ENCODE measurements around the gene FZD8. TPM values are rescaled to one million over a fixed set of nuclear protein-coding genes. Genes with fewer than 3 reads are reported as not detected.

Gene FZD8
- total RNA-seq, 1 experiment from 2014 or later: 13.8 TPM

GRCh38 chr10:35685402-35685801 lies 43.3 kb upstream of the FZD8 start:
- TF ChIP-seq CTCF (conservative IDR thresholded peaks at IDR 0.05): no peak
- Histone ChIP-seq H2BK20ac (ENCODE audit: low read depth, low read length, poor library complexity, severe bottlenecking) (no peak overlapping the region), H2AFZ (ENCODE audit: low read length) (no peak overlapping the region), H3K18ac (ENCODE audit: insufficient read length, low read depth, low read length) (no peak overlapping the region), H2BK12ac (ENCODE audit: insufficient read length, low read depth, low read length) (no peak overlapping the region), H4K5ac (ENCODE audit: insufficient read length, low read depth, low read length) (no peak overlapping the region), H3K27ac (ENCODE audit: insufficient read length, low read depth, low read length) (no peak overlapping the region), H3K4ac (ENCODE audit: low read depth, low read length) (no peak overlapping the region), H3K79me2 (ENCODE audit: insufficient read depth, low read length) (no peaks in the 10 kb centered on the region), H3K4me1 (ENCODE audit: insufficient read depth, low read length) (peaks cover 2% of the 10 kb centered on the region; the same call in 1 of the 2 replicates), H2BK5ac (ENCODE audit: insufficient read length, low read length) (no peak overlapping the region), H3K4me2 (ENCODE audit: insufficient read depth, insufficient read length, low read length) (no peak overlapping the region), H3K27me3 (ENCODE audit: insufficient read depth, low read length) (no peaks in the 10 kb centered on the region), H3K23me2 (ENCODE audit: insufficient read length, low read depth, low read length, poor library complexity, severe bottlenecking) (no peaks in the 10 kb centered on the region), H2AK5ac (ENCODE audit: insufficient read length, low read length) (no peak overlapping the region), H4K91ac (ENCODE audit: insufficient read length, low read depth, low read length) (no peak overlapping the region), H3T11ph (ENCODE audit: low read length) (no peak overlapping the region), H4K20me1 (ENCODE audit: control insufficient read depth, insufficient read depth, insufficient read length) (no peaks in the 10 kb centered on the region), H4K8ac (replicated peaks; ENCODE audit: insufficient read length, low read depth, low read length) (no peak overlapping the region), H2BK120ac (ENCODE audit: low read depth, low read length, poor library complexity, severe bottlenecking) (no peak overlapping the region), H3K23ac (ENCODE audit: insufficient read length, low read depth, low read length) (no peak overlapping the region), H2BK15ac (ENCODE audit: low read depth, low read length) (no peak overlapping the region), H3K56ac (ENCODE audit: insufficient read length, low read depth, low read length) (no peak overlapping the region), H3K14ac (ENCODE audit: insufficient read depth, low read length) (no peak overlapping the region), H3K9me3 (ENCODE audit: control insufficient read depth, low read depth, low read length) (no peaks in the 10 kb centered on the region), H3K79me1 (ENCODE audit: insufficient read depth, low read depth, low read length, poor library complexity, severe bottlenecking) (no peaks in the 10 kb centered on the region), H3K9ac (ENCODE audit: extremely low read depth, insufficient read length, low read length) (no peak overlapping the region)
- H3K4me3 Mint-ChIP-seq: no peak overlapping the region
- peaks cover 2% of the 10 kb centered on the region for H3K27me3 Mint-ChIP-seq (ENCODE audit: low read depth)
- H3K4me1 Mint-ChIP-seq: peaks cover 27 to 37% of the 10 kb centered on the region in 2 experiments
- DNase-seq: no peak
- H3K27ac Mint-ChIP-seq: no peak overlapping the region
- no CpG with 5 or more reads among the region's 3 CpGs for WGBS (ENCODE audit: extremely low coverage, insufficient read length, low lambda C conversion rate)
- no peaks in the 10 kb centered on the region for H3K36me3 Mint-ChIP-seq (ENCODE audit: insufficient read depth in 1 of 3, low read depth in 3 of 3)
- H3K9me3 Mint-ChIP-seq: no peaks in the 10 kb centered on the region

Measured in H9 (cell line).